GM19455 (cell line): Measurements from ENCODE around the gene TNFSF13.

Experiments used
- ATAC-seq: cut with Tn5 transposase; IDR thresholded peaks from one replicate; pipeline ENCODE4 v1.9.1; 2021; ENCODE audit not compliant: unreplicated experiment

Gene TNFSF13

DNA sequence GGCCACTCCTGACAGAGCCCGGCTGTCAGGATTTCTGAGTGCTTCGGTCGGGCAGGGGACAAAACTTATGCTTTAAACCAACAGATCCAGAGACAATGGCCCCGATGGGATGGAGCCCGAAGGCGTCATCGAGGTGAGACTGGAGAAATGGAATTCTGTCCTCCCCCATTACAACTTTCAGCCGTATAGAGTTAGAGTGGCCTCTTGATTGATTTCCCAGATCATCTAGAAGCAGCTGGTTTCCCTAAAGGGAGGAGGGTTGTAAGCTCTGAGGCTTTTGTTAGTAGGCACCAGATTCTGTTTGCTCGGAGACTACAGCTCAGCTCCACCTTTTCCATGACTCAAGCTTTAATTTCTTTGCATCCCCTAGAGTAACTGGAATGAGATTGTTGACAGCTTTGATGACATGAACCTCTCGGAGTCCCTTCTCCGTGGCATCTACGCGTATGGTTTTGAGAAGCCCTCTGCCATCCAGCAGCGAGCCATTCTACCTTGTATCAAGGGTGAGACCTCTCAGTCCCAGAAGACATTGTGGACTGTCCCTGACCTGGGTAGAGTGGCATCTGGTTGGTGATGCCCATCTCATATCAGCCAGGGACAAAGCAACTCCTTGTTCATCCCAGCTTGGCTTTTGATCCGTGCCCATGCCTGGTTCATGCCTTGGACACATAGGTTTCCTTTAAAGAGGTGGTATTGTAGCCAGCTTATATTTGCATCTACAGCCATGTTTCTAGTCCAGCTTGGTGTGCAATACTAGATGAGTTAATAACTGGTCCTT, 15.8 kb downstream of the TNFSF13 start:
- ATAC-seq = no peak

DNA sequence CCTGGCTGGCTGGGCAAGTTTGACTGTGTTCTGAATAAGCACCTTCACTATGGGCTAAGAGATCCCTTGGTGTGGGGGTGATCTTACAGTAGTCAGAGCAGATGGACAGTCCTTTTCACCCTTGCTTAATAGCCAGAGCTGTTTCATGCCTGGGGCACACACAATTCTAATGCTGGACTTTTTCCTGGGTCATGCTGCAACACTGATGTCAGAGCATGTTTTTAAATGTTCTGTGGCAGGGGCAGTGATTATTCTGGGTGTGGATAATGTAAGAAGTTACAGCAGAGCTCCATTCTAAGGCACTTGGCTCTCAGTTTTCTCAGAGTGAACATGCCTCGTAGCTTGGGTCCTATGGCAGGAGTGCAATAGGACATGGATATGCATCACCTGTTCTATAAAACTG, 16.9 kb downstream of the TNFSF13 start:
- ATAC-seq = no peak

- no peak for ATAC-seq
Measured at GRCh38 chr17:7575959-7576358, 17.4 kb downstream of the TNFSF13 start.

DNA sequence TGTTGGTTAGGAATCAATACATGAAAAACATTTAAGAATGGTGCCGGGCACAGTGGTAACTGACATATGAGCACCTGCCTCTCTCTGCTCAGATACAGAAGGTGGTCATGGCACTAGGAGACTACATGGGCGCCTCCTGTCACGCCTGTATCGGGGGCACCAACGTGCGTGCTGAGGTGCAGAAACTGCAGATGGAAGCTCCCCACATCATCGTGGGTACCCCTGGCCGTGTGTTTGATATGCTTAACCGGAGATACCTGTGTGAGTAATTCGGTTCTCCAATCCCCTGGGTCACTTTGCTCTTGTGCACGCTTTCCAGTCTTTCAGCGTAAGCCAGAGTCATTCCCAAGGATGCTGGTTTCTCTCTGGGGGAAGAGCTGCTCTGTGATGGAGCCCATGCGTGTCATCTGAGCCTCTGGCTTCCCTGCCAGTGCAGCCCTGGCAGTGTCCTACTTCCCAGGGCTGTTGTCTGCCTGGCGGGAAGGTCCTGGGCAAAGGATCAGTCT, 17.9 kb downstream of the TNFSF13 start:
- no peak for ATAC-seq

- no peak for ATAC-seq
Measured at GRCh38 chr17:7577327-7578199, 19.0 kb downstream of the TNFSF13 start.

DNA sequence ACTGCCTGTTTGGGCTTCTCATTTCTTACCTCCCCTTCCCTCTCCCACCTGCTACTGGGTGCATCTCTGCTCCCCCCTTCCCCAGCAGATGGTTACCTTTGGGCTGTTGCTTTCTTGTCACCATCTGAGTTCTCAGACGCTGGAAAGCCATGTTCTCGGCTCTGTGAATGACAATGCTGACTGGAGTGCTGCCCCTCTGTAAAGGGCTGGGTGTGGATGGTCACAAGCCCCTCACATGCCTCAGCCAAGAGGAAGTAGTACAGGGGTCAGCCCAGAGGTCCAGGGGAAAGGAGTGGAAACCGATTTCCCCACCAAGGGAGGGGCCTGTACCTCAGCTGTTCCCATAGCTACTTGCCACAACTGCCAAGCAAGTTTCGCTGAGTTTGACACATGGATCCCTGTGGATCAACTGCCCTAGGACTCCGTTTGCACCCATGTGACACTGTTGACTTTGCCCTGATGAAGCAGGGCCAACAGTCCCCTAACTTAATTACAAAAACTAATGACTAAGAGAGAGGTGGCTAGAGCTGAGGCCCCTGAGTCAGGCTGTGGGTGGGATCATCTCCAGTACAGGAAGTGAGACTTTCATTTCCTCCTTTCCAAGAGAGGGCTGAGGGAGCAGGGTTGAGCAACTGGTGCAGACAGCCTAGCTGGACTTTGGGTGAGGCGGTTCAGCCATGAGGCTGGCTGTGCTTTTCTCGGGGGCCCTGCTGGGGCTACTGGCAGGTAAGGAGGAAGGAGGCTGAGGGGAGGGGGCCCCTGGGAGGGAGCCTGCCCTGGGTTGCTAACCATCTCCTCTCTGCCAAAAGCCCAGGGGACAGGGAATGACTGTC, 20.7 kb downstream of the TNFSF13 start, which contains the start of gene CD68:
TSS of gene CD68 (plus strand) at position 638 of the 833 bp plus-strand sequence. CDS start at position 678, 40 bp downstream.
- ATAC-seq = peak; percentile 32

- ATAC-seq = no peak
Measured at GRCh38 chr17:7579834-7580603, 21.5 kb downstream of the TNFSF13 start.

DNA sequence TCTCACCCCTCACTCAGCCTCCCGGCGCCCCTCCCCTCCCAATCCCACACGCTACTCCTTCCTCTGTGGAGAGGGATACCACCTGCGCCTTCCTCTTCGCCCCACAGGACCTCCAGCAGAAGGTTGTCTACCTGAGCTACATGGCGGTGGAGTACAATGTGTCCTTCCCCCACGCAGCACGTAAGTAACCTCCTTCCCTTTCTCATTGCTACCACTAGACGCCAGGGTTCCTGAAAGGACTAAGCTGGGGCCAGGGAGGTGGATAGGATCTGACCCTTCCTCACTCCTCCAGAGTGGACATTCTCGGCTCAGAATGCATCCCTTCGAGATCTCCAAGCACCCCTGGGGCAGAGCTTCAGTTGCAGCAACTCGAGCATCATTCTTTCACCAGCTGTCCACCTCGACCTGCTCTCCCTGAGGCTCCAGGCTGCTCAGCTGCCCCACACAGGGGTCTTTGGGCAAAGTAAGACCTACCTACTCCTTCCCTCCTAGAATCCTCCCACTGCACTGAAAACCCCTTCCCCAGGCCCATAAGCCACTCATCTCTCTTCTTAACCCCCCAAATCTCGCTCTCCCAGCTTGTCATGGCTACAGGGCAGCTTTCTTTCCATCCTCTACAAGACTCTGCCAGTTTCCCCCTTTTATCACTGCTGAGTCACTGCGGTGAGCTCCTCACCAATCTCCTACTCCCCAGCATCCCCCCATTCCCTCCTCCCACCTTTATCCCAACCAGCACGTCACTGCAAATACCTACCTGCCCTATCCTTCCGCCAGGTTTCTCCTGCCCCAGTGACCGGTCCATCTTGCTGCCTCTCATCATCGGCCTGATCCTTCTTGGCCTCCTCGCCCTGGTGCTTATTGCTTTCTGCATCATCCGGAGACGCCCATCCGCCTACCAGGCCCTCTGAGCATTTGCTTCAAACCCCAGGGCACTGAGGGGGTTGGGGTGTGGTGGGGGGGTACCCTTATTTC, 22.3 kb downstream of the TNFSF13 start:
- no peak for ATAC-seq

- no peak for ATAC-seq
Measured at GRCh38 chr17:7582396-7583252, 24.1 kb downstream of the TNFSF13 start.

DNA sequence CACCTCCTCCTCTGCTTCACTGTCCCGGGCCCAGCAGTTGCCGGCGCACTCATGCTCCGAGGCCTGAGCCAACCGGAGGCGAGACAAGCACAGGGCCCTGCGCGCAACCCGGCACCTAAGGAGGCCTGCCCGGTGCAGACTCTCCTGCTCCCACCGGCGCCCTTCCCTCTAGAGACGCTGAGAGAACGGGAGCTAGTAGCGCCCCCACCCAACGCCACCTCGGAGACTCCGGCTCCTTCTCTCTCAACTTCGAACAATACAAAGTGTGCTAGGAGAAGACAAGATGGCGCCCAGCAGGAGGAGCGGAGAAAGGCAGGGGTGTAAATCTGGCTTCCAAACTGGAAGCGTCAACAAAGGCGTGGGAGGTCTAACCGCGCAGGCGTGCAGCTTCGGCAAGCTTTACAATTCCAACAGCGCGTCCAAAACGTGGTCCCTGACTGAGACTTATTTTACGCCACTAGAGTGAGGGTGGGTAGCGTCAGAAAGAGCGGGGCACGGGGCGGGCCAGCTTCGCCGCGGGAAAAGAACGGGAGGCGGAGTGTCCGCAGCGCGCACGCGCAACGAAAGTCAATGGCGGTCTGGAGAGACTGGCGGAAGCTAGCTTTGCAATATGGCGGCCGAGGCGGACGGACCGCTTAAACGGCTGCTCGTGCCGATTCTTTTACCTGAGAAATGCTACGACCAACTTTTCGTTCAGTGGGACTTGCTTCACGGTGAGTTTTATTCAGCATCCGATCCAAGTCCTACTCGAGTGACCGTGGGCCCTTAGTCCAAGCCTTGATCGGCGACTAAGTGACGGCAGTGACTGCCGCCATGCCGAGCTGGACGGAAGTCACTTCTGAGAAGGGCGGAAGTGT, 24.9 kb downstream of the TNFSF13 start, which contains the start of gene MPDU1:
TSS of gene MPDU1 (plus strand) at position 600 of the 857 bp plus-strand sequence. CDS start at position 611, 11 bp downstream.
- ATAC-seq = peak; percentile 75

GRCh38 chr17:7586673-7587419, 28.3 kb downstream of the TNFSF13 start:
- ATAC-seq = no peak

GRCh38 chr17:7587420-7588151, 29.0 kb downstream of the TNFSF13 start:
- ATAC-seq = no peak

GRCh38 chr17:7588553-7589203, 30.1 kb downstream of the TNFSF13 start:
- ATAC-seq = no peak

DNA sequence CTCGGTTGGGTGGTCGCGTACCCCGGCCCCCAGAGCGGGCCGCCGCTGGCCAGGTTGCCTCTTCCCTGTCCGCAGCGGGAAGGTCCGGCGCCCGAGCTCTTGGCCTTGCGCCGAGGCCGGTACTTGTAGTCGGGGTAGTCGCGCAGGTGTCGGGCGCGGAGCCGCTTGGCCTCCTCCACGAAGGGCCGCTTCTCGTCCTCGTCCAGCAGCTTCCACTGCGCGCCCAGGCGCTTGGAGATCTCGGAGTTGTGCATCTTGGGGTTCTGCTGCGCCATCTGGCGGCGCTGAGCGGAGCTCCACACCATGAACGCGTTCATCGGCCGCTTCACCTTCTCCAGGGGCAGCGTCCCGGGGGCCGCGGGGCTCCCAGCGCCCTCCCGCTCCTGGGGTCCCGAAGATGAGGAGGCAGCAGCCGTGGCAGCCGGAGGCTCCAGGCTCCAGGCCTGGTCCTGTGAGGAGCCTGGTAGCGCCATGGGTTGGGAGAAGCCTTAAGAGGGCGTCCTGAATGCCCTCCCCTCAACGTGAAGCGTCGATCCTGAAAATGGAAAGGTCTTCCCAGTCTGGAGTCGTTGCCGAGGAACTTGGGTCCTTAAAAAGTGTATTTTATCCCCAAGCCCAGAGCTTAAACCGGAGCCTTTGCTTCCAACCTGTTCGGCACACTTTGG, 30.8 kb downstream of the TNFSF13 start:
- ATAC-seq = no peak
